Stimulated activated CD8-positive, alpha-beta memory T cell treated with anti-CD3 and anti-CD28 coated beads, Interleukin-15, amount 100 ng/mL, for 48 hours (primary cell): ENCODE data around the gene GFI1B.
"Not testable (repeated sequence)": the region's sequence is repeated elsewhere in the genome, so short reads cannot be mapped to it uniquely, and the experiment has no call there.

ENCODE experiments used
- DNase-seq, 2 donors: peaks; one replicate each; pipeline ENCODE4 v3.0.0-alpha.2; 2020; ENCODE audit warnings: low read depth in 2 of 2

Gene GFI1B

GRCh38 chr9:132991351-132992300 is 13.1 kb downstream of the GFI1B start:
- no peak for DNase-seq

DNA sequence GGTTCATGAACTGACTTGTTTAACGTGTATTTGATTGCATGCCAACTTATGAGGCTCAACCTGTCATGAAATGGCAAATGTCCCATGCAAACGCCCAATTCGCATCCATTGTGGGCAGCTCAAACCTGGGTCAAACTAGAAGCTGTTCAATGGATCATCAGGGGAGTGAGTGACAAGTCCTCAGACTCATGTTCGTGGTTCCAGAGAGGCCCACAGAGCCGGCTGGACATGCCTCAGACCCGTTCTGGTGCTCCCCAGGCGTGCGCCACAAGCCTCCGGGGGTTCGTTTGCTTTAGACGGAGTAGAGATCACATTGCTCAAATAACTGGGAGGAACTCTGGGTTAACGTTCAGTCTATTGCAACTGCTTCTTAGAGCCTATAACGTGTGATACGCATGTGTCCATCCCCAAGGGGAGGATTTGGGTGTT is 15.0 kb downstream of the GFI1B start:
- no peak for DNase-seq

- DNase-seq = no peak
These were observed 16.1 kb downstream of the GFI1B start for GRCh38 chr9:132994410-132995120.

- no peak for DNase-seq
These were observed 16.6 kb downstream of the GFI1B start for GRCh38 chr9:132995121-132995420.

DNA sequence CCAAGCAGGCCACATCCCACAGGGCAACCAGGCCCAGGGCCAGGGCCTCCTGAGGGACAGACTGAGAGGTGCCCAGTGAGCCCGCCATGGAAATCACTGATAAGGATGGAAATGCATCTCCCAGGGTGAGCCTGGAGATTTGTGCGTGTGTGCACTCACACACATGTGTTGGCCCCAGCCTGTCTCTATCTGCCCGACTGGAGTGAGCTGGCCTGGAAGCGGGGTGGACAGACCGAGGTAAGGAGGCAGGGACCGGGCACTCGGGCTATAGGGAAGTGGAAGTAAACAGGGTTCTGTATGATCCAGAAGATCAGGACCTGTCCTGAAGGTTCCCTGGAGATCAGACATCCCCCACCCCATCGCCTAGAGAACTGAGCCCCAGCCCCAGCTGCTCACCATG is 17.4 kb downstream of the GFI1B start:
- DNase-seq = no peak

- DNase-seq = no peak
These were observed 18.0 kb downstream of the GFI1B start for GRCh38 chr9:132996526-132996925.

DNA sequence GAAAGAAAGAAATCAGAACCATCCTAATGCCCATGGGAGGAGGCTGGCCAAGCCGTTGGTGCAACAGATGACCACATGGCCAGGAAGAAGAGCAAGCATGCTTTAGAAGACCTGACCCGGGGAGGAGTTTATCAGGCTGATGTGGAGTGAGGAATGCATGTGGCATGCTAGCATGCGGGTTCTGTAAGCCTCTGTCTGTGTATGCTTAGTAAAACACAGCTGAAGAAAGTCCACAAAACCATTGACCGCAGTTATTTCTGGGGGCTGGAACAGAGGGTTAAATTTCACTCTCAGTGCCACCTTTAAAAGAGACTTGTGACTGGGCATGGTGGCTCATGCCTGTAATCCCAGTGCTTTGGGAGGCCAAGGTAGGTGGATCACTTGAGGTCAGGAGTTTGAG is 19.1 kb downstream of the GFI1B start:
- no peak for DNase-seq

- not testable (repeated sequence) for DNase-seq
These were observed 19.7 kb downstream of the GFI1B start for GRCh38 chr9:132998221-132998620.

- no peak for DNase-seq
These were observed 20.5 kb downstream of the GFI1B start for GRCh38 chr9:132998831-132999635.

GRCh38 chr9:133002147-133003070 is 23.9 kb downstream of the GFI1B start:
- DNase-seq = no peak

DNA sequence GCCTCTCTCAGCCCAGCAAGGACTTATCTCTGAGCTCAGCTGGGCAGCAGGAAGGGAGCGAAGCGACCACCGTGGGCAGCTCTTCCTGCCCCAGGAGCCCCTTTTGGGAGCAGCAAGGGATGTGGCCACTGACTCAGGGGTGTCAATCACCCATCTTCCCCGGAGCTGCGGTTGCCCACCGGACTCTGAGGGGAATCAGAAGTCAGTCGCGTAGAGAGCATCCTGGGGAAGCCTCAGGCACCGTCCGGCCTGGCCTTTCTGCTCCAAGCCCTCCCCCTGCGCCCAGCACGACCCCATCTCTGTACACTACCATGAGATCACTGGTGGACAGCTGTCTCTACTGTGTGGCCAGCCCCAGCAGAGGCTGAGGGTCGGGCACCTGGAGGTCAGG is 24.6 kb downstream of the GFI1B start:
- DNase-seq = no peak

- DNase-seq = no peak
These were observed 25.2 kb downstream of the GFI1B start for GRCh38 chr9:133003671-133004090.

DNA sequence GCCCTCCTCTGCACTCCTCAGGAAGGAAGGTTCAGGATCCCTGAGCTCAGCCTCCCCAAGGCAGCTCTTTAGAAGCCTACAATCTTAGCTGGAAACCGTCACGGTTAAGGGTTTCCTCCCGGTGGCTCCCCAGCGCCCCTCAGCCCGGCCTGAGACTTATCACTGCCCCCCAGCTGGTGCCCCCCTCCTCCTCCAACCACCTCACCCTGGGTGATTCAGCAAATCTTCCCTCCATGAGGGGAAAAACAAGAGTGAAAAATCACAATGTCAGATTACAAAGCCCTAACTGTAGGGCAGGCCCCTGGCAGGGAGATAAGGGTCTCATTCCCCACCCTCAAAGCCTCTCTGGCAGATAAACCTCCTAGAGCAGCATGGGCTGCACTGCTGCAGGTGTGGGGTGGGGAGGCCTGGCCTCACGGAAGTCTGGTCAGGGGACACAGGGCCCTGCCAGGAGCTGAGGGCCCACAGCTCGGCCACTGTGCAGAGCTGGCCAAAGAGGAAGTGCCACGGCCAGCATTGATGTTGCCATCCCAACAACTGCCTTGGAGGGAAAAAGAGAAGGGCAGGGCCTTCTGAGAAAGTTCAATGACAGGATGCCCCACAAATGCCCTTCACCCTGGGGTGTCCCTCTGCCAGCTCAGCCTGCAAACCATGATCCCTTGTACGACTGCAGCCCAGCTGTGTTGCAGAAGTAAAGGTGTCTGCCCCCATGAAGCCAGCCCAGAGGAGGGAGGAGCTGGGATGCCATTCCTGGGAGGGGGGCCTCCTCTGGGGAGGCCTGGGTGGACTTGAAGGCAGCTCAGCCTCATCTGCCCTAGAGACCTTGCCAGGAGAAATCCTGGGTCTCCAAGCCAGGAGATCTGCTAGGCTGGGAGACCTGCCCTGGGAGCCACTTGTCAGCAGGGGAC is 25.9 kb downstream of the GFI1B start:
- no peak for DNase-seq

DNA sequence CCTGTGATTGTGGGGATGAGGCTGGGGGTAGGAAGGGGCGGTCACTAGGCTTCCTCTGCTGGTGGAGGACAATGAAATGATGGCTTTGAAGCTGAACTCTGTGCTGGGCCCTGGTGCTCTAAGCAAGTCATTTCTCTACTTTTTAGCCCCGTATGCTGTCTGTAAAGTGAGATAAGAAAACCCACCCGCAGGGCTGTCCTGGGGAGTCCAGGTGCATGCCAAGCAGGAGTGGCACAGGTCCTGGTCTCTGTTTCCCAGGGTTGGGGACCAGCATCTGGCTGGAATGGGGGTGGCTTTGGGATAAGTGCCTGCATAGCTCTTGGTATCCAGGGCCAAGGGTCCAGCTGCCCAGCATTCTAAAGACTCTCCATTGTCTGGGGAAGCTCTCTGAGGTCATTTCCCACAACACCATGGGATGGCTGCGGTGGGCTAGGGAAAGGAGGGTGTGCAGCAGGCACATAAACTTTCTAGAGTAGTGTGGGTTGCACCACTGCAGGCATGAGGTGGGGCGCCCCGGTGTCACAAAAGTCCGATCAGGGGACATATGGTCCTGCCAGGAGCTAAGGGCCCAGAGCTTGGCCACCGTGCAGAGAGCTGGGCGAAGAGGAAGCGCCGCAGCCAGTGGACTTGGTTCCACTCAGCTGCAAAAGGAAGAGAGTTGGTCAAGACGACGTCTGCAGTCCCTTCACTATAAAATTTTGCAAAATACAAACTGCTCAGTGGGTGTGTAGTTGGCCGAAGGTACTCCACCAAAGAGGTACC is 26.7 kb downstream of the GFI1B start:
- no peak for DNase-seq

GRCh38 chr9:133005957-133006356 is 27.5 kb downstream of the GFI1B start:
- DNase-seq = no peak

DNA sequence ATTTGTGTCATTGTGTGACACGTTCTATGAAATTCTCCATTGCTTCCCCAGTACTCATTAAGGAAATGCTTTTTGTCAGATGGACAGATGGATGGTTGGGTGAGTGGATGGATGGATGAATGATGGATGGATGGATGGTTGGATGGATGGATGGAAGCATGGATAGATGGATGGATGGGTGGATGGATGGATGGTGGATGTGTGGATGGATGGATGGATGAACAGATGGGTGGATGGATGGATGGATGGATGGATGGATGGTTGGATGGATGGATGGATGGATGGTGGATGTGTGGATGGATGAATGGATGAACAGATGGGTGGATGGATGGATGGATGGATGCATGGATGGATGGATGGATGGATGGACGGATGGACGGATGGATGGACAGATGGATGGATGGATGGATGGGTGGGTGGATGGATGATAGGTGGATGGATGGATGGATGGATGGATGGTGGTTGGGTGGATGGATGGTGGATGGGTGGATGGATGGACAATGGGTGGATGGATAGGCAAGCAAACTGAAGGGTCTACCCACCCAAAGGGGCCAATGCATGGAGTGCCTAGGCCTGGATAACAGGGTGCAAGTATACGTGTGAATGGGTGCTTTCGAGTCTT is 28.3 kb downstream of the GFI1B start:
- no peak for DNase-seq

GRCh38 chr9:133008406-133008805 is 29.9 kb downstream of the GFI1B start:
- DNase-seq = no peak

DNA sequence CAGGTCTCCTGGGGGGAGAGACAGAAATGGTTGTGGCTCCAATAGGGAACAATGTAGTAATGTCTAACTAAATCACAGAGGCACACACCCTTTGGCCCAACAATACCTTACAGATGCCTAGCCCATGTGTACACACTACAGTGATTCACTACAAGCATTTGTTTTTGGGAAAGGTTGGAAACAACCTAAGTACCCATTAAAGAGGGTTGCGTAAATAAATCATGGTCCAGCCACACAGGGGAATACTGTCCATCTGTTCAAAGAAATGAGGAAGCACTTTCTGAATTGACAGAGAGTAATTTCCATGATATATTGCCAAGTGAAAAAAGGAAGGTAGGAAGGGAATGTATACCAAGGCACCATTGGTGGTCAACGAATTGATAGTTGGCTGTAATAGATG is 30.3 kb downstream of the GFI1B start:
- no peak for DNase-seq
